ENCODE data around the gene CCL7. TPM values are rescaled to one million over a fixed set of nuclear protein-coding genes. Genes with fewer than 3 reads are reported as not detected.
A peak's percentile ranks its signal among the peaks of the same experiment; 100 is the strongest.

The CCL7 gene
- total RNA-seq, 4 donors from 2014 or later = 1.5 TPM; not detected in 3

DNA sequence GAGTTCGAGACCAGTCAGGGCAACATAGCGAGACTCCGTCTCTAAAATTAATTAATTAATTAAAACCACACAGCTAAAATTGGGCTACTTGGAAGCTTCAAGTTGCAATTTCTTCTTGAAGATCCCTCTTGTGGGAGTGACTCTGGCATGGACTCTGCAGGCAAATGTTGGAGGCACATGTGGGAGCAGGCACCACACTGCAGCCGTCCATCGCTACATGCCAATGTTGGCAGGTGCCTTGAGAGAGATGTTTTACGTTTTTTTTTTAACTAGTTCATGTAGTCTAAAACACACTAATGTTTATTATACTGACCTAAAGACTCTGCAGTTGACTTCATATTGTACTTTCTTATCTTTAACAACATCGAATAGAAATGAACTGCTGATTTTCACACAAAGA lies 41.3 kb downstream of the CCL7 start:
- Histone ChIP-seq H3K36me3 (no peaks in the 10 kb centered on the region), H3K4me3 (no peak overlapping the region), H3K27ac (no peak overlapping the region), H3K9me3 (no peaks in the 10 kb centered on the region), H3K4me1 (peaks cover 46% of the 10 kb centered on the region), H3K27me3 (no peaks in the 10 kb centered on the region)
- no peak for DNase-seq (ENCODE audit: low spot score in 2 of 2)
- TF ChIP-seq EP300 (IDR thresholded peaks at IDR 0.05) (no peak), CTCF (IDR thresholded peaks at IDR 0.05) (no peak), POLR2A (IDR thresholded peaks at IDR 0.05) (no peak), POLR2AphosphoS5 (IDR thresholded peaks at IDR 0.05) (no peak)
- WGBS = 59% methylated on average over 7 of the region's 7 CpGs

DNA sequence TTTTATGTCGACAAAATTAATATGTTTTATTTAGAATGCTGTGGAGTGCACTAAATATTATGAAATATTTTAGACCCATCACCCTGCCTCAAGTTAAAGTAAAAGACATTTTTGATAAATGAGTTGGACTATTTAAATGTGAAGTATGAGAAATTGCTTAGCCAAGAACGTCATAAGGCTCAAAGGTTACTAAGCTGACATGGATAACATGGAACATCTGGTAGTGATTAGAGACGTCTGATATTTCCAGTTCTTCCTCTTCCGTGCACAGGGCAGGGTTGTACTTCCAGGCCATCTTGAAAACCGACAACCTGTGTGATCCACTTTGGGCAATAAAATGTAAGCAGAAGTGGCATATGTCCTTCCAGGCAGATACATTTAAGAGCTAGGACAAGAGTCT lies 42.1 kb downstream of the CCL7 start:
- DNase-seq (ENCODE audit: low spot score in 2 of 2) = no peak
- TF ChIP-seq POLR2A (IDR thresholded peaks at IDR 0.05) = no peak
- no peak for TF ChIP-seq CTCF (IDR thresholded peaks at IDR 0.05)
- no peak for TF ChIP-seq POLR2AphosphoS5 (IDR thresholded peaks at IDR 0.05)
- TF ChIP-seq EP300 (IDR thresholded peaks at IDR 0.05) = no peak
- Histone ChIP-seq H3K36me3 (no peaks in the 10 kb centered on the region), H3K27me3 (no peaks in the 10 kb centered on the region), H3K4me1 (peaks cover 40% of the 10 kb centered on the region), H3K4me3 (no peak overlapping the region), H3K27ac (no peak overlapping the region), H3K9me3 (no peaks in the 10 kb centered on the region)
- WGBS = 45% methylated on average over 5 of the region's 5 CpGs

DNA sequence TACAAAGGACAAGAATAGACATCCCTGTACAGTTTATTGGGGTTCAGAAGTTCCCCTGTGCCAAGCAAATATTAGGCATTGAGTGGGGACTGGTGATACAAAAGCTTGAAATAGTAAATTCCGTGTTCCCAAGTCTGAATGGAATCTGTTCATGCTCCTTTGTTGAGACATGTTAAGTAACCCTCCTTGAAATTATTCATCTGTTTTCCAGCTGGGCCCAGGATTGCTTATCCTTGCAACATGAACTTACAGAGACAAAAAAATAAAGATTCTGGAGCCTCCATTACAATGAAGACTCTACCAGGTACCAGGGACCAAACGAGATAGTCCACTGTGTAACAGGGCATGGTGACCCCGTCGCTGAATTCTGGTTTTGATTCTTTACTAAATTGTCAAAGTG lies 43.1 kb downstream of the CCL7 start:
- H3K4me1 ChIP-seq = peaks cover 31% of the 10 kb centered on the region
- no peaks in the 10 kb centered on the region for H3K27me3 ChIP-seq
- H3K4me3 ChIP-seq = no peak overlapping the region
- H3K36me3 ChIP-seq = no peaks in the 10 kb centered on the region
- H3K9me3 ChIP-seq = no peaks in the 10 kb centered on the region
- H3K27ac ChIP-seq = no peak overlapping the region
- no peak for DNase-seq (ENCODE audit: low spot score in 2 of 2)
- 72% methylated on average over 4 of the region's 4 CpGs for WGBS
- TF ChIP-seq POLR2A (IDR thresholded peaks at IDR 0.05) (no peak), CTCF (IDR thresholded peaks at IDR 0.05) (no peak), POLR2AphosphoS5 (IDR thresholded peaks at IDR 0.05) (no peak), EP300 (IDR thresholded peaks at IDR 0.05) (no peak)

GRCh38 chr17:34314279-34314678 lies 44.3 kb downstream of the CCL7 start:
- WGBS = 16% methylated on average over 4 of the region's 4 CpGs
- no peak for DNase-seq (ENCODE audit: low spot score in 2 of 2)

DNA sequence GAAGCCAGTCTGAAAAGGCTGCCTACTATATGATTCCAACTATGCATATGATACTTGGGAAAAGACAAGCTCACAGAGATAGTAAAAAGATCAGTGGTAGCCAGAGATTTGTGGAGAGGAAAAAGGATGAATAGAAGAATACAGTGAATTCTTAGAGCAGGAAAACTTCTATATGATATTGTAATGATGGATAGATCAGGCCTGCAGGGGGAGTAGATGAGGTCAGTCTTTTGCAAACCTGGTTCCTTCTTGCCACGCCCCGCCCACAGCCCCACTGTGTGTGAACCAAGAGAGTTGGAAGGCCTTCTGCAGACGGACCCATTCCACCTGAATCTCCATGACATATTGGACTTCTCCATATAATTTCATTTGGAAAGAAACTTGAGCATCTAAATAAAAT lies 48.5 kb downstream of the CCL7 start:
- no peak for TF ChIP-seq CTCF (IDR thresholded peaks at IDR 0.05)
- TF ChIP-seq POLR2A (IDR thresholded peaks at IDR 0.05) = no peak
- no peak for TF ChIP-seq EP300 (IDR thresholded peaks at IDR 0.05)
- no peak for TF ChIP-seq POLR2AphosphoS5 (IDR thresholded peaks at IDR 0.05)
- Histone ChIP-seq H3K27ac (no peak overlapping the region), H3K4me1 (peaks cover 26% of the 10 kb centered on the region), H3K27me3 (no peaks in the 10 kb centered on the region), H3K36me3 (no peaks in the 10 kb centered on the region), H3K9me3 (no peaks in the 10 kb centered on the region), H3K4me3 (no peak overlapping the region)
- 87% methylated on average over 3 of the region's 3 CpGs for WGBS
- no peak for DNase-seq (ENCODE audit: low spot score in 2 of 2)

More at GRCh38 chr17:34314279-34314678, 44.3 kb downstream of the CCL7 start:
- TF ChIP-seq CTCF (IDR thresholded peaks at IDR 0.05) (no peak), POLR2AphosphoS5 (IDR thresholded peaks at IDR 0.05) (peak in 2 of 3 donors; percentile 44 to 73), EP300 (IDR thresholded peaks at IDR 0.05) (no peak), POLR2A (IDR thresholded peaks at IDR 0.05) (no peak)
- no peak overlapping the region for H3K4me3 ChIP-seq
- no peaks in the 10 kb centered on the region for H3K27me3 ChIP-seq
- H3K36me3 ChIP-seq = no peaks in the 10 kb centered on the region
- H3K4me1 ChIP-seq = peaks cover 31% of the 10 kb centered on the region
- no peaks in the 10 kb centered on the region for H3K9me3 ChIP-seq
- peak overlapping the region; percentile 72 for H3K27ac ChIP-seq

Measured in suprapubic skin (tissue), 4 donors.